DMS79 (cell line): Measurements from ENCODE around the gene BTBD10.

Experiments
- DNase-seq: peaks from one replicate; lab custom pipeline; 2025; lab: John Stamatoyannopoulos, UW

BTBD10 gene

DNA sequence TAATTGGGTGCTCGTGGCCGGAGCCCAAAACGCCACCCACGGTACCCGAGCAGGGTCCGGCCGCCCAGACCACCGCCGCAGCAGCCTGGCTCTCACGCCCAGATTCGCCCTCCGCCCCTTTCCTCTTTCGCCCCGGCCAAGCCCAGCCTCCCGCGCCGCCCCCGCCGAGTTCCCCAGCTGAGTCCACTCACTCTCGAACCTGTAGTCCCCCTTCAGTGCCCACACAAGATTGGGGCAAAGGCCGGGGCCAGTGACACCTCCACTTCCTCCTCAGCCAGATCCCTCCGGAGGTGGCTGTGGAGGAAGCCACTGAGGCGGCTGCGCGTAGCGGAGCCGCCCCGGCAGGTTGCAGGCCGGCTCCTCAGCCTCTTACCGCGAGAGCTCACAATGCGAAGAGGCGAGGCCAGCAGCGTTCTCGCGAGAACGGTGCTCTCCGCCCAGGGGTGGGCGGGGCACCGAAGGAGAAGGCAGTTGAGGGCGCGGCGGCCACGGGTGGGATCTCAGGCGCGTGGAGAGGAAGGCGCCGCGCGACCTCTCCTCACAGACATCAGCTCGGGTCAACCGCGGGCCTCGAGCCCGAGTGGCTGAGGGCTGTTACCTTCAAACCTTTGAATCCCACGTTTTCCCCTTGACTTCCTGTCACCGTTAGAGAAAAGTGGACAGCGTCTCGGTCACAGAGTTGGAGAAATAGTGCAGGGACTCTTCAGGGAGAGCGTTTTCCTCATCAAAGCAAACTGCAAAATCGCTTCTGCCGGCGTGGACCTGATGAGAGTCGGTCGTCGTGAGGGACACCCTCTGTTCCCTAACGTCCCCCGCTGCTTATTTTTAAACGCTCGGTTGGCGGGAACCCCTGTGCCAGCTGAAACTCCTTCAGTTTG is at the start of gene BTBD10:
TSS of gene BTBD10 (minus strand) at position 322 of the 878 bp plus-strand sequence. CDS start 18,098 bp downstream, outside the sequence.
- DNase-seq = peak; percentile 82

DNA sequence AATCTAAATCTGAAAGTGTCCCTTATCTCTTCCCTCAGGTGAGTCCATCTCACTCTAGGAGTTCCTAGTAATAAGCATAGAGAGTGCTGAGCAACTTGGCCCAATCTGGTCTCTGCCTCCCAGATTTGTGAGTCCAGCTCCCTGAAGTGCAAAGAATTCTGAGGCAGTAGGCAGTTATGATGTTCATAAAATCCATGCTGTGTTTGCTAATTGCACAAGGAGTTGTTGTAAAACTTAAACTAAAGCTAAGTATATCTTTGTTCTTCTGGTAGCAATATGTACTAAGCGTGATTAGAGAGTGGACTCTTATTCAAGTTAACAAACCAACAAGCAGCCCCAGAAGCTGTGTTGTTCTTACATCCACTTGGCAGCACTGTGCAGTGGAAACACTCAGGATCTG is 40.4 kb upstream of the BTBD10 start:
- DNase-seq = no peak

DNA sequence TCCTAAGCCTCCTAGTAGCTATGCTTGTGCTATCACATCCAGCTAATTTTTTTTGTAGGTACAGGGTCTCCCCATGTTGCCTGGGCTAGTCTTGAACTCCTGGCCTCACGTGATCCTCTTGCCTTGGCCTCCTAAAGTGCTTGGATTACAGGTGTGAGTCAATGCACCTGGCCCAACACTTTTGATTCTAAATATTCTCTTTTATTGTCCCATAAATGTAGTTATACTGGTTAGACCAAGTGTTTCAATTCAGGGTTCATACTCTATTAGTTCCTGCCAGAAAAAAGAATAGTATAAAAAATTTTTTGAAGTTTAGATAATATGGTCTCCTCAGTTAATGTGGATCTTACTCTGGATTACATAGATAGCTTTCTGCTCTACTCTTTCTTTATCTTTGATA is 39.5 kb upstream of the BTBD10 start:
- DNase-seq = no peak

DNA sequence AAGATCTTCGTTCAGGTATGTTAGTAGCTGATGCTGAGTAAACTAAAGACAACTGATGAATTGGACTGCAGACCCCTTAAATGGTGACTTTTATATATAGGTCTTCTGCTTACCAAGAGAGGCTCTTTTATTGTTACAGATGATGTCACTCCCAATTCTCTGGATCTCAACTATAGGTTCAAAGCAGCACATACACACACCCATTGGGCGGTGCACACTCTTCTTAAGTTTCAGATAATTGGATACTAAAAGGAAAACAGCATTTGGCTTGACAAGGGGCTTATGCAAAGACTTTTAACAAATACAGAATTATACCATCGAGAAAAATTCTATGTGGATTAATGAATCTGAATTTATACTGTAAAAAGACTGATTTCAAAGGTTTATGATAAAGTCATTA is 32.9 kb upstream of the BTBD10 start, which contains the start of gene PTH:
TSS of gene PTH (minus strand) at position 69 of the 400 bp plus-strand sequence. CDS start 3,142 bp downstream, outside the sequence.
- DNase-seq = no peak

DNA sequence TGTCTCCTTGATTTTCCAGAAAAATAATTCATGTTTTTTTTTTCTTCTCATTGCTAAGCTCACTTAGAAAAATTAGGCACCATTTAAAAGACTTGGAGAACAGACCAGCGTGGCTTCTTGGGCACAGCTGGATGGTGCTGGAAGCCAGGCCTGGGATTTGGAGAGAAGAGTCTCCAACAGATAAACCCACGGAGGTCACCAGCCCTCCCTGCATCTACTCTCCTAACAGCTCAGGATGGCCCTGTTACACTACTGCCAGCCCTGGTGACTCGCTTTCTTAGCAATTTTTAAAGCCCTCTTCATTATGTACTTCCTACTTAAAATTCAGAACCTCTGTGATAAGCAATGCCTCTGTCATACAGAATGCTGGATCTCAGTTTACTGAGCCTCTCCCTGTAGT is 31.0 kb upstream of the BTBD10 start:
- DNase-seq = no peak

DNA sequence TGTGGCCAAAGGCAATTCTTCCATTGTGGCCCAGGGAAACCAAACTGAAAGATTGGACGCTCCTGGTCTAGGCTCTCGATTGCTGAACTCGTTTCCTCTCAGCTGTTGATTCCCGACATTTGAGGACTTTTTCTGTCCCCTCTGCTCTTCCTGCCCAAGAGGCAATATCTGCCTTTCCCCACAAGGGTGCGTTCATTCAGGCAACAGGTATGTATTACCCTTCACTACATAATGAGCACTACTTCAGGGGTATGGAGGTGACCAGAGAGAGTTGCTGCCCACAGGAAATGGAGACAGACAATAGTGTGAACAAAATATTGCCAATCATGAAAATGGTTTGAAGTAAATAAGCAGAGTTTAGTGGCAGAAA is 24.6 kb upstream of the BTBD10 start:
- no peak for DNase-seq

DNA sequence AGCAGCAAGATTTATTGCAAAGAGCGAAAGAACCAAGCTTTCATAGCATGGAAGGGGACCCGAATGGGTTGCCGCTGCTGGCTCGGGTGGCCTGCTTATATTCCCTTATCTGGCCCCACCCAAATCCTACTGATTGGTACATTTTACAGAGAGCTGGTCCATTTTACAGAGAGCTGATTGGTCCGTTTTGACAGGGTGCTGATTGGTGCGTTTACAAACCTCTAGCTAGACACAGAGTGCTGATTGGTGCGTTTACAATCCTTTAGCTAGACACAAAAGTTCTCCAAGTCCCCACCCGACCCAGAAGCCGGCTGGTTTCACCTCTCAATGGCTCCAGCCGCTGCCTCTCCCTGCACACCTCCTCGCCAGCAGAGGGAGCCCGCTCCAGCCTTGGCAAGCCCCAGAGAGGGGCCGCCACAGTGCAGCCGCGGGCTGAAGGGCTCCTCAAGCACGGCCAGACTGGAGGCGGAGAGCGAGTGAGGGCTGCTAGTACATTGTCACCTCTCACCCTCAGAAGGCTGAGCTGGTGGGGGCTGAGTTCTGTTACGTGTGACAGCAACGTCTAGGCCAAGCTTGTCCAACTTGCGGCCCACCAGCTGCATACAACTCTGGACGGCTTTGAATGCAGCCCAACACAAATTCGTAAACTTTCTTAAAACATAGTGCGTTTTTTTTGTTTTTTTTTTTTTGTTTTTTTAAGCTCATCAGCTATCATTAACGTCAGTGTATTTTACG is 24.1 kb upstream of the BTBD10 start:
- DNase-seq = no peak

DNA sequence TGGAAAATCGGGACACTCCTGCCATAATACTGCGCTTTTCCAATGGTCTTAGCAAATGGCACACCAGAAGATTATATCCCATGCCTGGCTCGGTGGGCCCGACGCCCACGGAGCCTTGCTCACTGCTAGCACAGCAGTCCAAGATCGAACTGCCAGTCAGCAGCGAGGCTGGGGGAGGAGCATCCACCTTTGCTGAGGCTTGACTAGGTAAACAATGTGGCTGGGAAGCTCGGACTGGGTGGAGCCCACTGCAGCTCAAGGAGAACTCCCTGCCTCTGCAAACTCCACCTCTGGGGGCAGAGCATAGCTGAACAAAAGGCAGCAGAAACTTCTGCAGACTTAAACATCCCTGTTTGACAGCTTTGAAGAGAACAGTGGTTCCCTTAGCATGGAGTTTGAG is 17.2 kb upstream of the BTBD10 start:
- DNase-seq = no peak

DNA sequence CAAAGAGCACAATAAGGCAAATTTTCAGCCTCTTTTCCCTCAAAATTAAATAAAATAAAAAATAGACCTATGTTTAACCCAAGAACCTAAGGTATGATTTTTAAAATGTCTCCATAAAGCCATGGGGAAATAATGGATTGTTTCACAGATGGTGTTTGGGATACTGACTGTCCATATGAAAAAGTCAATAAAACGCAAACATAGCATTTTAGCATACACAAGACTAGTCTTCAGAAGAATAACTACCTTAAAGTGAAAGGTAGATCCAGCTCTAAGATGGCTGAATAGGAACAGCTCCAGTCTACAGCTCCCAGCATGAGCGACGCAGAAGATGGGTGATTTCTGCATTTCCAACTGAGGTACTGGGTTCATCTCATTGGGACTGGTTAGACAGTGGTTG is 16.7 kb upstream of the BTBD10 start:
- no peak for DNase-seq

DNA sequence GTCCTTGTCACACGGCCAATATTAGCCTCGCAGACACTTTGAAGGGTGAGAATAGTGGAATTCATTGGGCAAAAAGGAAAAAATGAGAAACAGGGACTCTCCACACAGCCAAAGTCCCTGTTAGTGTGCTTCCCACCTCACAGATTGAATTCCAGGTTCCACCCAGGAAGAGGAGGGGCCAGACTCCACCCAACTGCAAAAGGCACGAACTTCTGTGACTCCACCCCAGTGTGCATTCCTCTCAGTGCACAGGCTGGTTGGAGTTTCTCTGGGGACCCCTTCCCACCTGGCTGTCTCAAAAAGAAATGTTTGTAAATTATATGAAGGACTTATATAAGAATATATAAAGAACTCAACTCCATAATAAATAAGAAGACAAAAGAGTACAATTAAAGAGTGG is 12.1 kb upstream of the BTBD10 start:
- no peak for DNase-seq

DNA sequence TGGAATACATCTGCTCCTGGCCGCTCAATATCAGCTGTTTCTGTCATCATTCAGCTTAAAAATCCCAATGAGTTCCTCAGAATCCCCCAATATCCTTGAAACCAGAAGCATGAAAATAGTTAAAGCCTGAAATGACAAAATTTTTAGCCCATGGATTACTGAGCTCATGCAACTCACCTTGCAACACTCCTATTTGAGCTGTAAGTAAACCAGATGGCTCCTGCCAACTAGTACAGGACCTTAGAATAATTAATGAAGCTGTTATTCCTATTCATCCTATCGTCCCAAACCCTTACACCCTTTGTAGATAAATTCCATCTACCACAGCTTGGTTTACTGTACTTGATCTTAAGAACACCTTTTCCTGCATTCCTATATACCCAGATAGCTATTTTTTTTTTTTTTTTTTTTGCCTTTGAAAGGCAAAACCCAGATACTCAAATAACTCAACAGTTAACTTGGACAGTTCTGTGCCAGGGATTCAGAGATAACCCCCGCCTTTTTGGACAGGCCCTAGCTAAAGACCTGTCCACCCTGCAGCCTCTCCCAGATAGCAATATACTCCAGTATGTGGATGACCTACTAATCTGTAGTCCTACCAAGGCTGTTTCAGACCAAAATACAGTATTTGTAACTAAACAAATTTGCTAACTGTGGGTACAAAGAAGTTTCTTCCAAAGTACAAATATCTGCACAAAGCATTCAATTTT is 10.1 kb upstream of the BTBD10 start:
- DNase-seq = no peak

DNA sequence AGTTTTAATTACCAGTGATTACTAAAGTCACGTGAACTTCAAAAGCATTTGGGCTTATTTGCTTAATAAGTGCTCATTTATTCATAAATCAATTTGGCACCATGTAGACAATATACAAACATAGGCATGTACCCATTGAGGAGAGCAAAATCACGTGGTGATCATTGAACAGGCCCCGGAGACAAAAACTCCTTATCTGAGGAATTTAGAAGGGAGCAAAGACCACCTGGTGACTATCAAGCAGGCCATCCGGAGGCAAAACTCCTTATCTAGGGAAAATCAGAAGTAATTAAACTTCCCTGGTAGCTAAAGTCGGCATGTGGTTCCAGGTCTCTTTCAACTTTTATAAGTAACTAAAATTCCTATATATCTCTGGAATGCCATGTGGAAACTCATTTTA is 5.7 kb upstream of the BTBD10 start:
- no peak for DNase-seq

DNA sequence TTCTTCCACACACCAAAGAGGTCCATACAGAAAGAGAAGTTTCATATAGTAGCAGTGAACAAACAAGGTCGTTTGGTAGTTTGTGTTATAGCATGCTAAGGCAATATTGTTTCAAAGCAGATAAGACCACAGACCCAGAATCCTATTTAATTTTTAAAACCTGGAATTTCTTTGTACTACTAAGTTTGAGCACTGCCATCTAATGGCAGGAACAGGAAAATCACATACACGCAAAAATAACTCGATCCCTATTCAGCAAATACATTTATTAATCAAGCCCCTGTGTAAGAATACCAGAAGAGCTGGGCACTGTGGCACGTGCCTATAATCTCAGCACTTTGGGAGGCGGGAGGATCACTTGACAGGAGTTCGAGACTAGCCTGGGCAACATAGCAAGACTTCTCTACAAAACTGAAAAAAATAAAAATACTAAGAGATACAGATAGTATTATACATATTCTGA is 2.9 kb upstream of the BTBD10 start:
- DNase-seq = no peak

DNA sequence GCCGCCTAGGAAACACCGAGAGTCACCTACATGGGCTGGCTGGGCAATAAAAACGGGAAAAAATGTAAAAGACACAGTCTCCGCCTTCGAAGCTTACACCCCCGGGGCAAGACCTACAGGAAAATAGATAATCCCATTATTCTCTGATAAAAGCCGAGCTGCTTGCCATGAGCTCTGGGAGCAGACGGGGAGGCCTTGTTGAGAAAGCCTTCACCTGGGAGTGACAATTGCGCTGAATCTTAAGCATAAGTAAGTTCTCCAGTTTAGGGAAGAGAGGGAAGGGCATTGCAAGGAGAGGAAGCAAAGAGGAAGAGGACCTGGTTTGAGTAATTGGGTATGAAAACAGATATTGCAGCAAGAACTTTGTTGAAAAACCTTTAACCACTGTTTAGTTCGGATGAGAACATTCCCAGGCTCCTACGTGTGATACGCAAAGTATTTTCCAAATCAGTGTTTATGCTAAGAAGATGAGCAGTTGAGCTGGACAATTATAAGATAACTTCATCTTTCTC is 813 bp upstream of the BTBD10 start:
- no peak for DNase-seq

DNA sequence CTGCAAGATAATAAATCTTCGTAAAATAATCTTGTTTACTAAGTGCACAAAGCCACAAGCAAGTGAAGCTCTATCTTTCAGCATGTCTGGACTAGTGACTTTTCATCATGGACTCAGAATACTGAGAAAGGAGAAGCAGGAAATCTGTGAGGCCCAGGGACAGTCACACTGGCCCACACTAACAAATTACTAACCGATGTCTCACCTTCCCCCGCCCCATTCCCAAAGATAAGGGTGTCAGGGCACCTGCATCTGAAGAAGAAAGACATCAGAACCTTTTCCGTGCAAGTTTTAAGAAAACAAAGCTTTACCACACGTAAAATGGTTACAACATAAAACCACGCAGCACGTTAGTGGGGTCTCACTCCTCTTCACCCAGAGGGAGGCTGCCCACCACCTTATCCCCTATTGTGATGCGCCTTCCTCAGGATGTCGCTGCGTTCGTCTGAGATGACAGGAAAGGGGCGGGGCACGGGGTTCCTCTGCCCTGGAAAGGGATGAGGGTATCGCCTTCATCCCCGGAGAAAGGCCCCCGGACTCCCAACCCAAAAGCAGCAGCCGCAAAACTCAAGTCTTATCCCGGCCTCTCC is 616 bp downstream of the BTBD10 start:
- peak; percentile 18 for DNase-seq

DNA sequence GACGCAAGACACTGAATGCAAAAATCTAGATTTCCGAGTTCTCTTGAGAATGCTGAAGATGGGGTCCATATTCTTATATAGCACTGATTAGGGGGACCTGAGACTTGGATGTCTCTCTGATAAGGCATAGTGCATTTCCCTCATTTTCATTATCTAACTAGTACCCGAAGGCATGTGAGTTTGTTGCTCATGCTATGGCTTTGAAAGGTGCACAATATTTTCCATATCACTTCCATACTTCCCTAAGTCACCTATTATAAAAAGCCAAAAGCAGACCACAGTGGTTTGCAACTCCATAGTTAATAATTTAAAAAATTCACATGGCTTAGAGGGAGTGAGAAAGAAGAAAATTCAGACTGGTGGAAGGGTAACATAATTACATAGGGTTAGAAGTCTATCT is 1.7 kb downstream of the BTBD10 start:
- DNase-seq = no peak

DNA sequence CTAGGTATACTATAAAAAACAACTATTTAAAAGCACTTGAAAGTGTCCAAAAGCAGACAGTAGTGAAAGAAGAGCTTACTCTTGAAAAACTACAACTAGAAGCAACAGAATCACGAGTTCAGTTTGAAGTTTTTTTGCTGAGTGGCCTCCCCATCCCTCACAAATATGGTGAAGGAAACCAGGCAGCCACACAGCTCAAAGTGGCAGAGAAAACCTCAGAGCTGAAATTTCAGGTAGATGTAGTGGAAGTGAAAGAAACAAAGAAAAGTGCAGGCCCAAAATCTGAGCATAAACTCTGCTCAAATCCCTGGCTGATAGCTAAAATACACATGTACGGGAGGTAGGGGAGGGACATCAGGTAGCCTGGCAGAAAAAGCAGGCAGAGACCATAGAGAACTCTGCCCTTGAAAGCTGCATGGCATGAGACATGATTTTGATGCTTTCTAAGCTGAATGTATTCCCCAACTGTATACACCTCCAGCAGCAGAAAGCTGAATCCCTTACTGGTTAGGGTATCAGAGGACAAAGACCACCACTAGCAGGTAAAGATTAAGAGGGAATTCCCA is 12.1 kb downstream of the BTBD10 start:
- no peak for DNase-seq

DNA sequence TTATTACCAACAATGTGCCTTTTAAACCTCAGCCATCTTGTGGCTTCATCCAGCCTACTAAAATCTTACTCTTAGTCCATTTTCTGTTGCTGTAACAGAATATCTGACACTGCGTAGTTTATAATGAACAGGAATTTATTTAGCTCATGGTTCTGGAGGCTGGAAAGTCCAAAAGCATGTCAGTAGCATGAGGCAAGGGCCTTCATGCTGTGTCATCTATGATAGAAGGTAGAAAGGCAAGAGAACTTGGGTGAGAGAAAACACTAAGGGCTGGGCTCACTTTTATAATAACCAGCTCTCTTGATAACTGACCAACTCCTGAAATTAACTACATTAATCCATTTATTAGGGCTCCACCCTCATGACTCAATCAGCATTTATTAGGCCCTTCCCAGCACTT is 13.5 kb downstream of the BTBD10 start:
- no peak for DNase-seq

DNA sequence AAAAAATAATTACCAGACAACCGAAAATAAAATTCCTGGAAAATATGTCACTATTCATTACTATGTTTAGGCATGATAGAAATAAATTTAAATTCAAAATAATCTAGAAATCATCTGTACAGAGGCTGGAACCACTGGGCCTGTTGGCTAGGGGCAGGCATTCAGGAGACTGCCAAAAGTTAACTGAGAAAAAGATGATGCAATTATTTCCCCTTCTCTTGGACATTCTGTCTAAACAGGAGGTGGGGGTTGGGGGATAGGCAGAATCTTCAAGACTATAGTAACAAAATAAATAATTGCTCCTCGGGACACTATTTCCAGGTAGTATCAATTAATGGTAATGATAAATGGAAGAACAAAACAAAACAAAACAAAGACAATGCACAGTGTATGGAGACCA is 14.1 kb downstream of the BTBD10 start:
- DNase-seq = no peak

DNA sequence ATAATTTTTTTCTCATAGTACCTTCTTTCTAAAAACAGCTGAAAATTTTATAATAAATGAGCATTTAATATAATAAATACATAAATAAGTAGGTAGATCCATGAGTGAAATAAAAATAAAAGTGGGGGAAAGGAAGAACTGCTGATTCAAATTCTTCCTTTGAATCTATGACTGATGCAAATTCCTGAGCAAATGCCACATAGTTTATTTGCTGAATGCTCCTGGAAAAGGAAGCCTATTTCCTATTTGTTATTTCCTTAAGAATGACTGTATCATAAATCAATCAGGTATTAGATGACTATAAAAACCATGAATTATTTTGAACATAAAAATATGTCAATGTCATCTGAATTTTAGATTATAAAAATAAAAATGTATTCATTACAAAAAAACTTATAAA is 16.6 kb downstream of the BTBD10 start:
- no peak for DNase-seq

DNA sequence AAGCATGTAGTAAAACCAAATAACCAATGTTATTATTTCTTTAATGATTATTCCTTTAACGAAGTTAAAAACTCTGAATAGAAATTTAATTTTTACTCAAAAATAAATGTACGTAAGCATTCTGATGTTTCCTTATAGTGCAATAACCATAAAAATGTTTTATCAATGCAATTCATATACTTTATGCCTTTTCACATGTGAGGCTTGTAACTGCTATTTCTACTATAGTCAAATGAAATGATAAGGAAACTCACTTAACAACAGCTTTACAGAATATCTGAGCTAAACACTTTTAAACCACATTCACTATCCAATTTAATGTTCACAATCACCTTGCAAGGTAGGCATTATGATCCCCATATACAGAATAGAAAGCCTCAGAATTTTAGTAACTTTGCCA is 17.4 kb downstream of the BTBD10 start:
- DNase-seq = no peak
